Occipital lobe (tissue), 2 donors: ENCODE data around the gene NCK1. TPM values are rescaled to one million over a fixed set of nuclear protein-coding genes. Genes with fewer than 3 reads are reported as not detected.

ENCODE experiments used
- DNase-seq: peaks from one replicate; lab custom pipeline; 2025; lab: John Stamatoyannopoulos, UW
- total RNA-seq: library from RNA; depleted of rRNA; stranded (reverse); fragments of >200 nt; gene quantifications from one replicate; pipeline ENCODE4 v1.2.3, GENCODE V29; 2014

The NCK1 gene
- 40.7 TPM for total RNA-seq

DNA sequence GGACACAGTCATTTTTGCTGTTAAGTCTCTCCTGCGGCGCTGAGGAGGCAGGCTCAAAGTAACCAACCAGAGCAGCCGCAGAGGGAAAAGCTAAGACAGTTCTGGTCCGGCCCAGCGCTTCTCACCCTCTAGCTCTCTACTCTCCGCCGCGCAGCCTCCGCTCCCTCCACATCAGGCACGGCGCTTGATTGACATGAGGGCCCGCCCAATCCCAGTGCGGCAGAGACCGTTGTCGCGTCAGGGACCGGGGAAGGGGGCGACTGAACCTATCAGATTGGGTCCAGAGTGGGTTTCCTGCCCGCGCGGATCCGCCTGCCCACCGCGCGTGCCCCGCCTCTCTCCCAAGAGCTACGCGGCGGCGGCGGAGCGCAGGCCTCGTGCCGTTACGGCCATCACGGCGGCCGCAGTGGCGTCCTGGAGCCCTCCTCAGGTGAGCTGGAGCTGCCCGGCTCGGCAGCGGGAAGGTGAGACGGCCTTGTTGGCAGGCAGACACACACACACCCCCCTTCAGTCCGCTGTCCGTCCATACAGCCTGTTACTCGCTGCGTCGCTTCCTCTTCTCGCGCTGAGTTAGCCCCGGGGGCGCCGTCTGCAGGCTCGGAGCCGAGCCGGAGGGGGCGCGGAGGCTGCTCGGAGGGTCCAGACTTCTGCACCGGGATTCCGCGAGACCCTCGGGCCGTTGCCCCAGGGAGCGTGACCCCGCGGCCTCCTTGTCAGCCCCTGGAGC lies at the start of gene NCK1:
Gene NCK1 (plus strand): TSS at position 319 of the 727 bp plus-strand sequence. CDS start 65,794 bp downstream, outside the sequence.
- peak; percentile 99 for DNase-seq

DNA sequence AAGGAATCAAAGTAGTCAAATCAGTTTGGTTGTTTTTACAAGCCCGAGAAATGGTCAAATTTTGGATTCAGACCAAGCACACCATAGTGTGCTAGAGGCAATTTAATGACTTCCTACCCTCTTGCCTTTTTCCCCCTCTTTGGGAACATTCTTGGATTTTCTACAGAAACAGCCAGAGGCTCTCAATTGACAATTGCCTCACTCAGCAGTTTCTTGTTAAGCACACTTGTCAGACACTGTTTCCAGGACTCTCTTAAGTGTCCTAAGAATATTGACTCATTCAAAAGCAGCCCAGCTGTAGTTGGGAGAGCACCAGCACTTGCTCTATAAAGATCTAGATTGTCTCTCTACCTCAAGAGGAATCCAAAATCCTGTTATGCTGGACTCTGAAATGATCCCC lies 44.6 kb upstream of the NCK1 start:
- DNase-seq = no peak

DNA sequence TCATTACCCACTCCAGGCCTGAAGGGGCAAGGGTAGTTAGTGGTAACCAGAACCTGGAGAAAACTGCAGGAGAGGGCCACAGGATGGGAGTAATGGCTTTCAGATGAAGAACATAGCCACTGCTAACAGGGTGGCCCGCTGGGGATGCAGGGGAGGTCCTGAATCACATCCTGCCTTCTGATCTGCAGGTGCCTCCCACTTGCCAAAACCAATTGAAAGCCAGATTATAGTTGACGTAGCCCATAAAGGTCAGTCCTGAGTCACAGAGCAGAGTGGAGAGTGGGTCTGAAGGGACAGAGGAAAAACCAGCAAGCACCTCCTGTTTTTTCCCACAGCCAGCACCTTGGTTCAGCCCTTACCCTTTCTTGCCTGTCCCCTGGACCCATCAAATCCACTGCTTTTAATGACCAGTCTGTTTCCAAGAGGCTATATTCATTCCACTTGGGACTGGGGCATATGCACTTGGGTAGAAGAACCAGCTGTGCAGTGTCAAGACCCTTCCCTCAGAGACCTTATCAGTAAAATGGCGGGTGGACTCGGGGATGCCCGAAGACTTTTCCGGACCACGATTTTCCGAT lies 43.7 kb upstream of the NCK1 start:
- DNase-seq = no peak

DNA sequence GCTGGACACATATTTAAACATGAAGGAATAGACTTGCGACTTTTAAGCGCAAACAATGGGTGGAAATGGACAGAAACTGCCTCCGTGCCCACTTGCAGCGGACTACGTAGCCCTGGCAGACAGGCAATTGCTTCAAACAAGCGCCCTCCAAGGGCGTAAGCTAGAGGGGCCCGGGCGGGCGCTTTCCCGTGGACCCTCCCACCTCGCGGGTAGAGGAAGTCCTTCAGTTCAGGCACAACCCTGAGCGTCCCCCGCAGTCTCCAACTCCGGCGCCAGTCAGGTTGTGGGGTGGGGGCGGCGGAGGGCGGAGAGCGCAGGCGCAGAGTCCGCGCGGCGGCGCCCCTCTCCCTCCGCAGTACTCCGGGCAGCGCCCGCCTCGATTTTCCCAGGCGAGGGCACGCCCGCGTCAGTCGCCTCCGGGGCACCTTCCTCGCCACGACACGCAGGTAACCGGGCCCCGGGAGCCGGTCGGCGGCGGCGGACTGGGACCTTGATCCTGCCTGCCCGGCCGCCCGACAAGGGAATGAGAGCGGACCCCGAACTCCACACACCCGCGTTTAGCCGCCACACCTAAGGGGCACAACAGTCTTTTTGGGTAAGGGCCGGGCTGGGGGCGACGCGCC lies 43.1 kb upstream of the NCK1 start, which contains the start of gene SLC35G2:
Gene SLC35G2 (plus strand): TSS at position 358 of the 623 bp plus-strand sequence. CDS start 35,335 bp downstream, outside the sequence.
- peak; percentile 51 for DNase-seq

DNA sequence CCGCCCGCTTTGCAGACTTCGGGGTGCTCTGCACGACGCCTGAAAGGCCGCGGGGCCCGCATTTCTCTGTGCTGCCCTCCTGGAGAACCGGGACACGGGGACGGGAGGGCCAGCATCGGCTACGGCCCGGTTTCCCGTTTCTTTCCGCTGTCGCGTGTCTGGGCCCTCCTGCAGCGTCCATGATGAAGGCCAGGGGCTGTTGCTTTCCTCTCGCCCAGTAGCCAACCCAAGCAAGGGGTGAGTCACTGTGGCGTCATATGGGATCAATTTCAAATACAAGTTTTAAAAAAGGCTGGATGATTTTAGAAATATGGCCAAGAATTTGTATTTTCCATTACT lies 42.6 kb upstream of the NCK1 start:
- DNase-seq = peak; percentile 45

DNA sequence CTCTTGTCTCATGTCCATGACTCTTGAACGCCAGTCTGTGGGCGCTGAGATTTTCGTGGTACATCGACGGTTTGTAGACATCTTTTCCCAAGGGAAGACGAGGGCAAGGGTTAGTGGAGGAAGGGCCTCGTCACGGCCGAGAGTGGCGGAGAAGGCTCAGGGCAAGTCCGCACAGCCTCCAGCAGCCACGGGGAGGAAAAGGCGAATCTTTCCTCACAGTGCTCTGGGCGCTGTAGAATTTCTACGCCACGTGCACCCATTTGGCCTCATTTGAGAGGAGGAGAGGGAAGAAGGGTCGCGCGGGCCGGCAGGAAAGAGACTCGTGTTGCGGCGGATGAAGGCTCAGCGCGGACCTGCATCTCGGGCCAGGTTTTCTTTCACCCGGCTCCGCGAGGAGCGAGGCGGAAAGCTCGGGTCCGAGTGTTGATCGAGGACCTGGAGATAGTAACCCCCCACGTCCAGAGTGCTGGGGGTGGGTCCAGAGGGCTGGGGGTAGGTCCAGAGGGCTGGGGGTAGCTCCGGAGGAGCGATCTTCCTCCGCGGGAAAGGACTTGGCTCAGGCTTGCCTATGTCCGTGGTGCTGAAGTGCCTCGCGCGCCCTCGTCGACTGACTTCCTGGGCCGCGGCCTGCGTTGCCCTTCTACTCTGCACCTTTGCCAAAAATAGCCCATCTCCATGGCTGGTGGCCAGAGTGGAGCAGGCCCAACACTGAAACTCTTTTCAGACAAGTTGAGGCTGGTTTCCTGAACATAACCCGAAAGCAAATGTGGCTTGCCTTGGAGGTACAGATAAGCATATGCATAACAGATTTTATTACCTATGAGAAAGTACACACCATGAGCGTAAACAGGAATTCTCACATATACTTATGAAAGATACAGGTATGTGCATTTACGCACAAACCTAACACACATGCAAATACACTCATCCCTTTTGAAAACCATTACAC lies 42.0 kb upstream of the NCK1 start:
- no peak for DNase-seq

DNA sequence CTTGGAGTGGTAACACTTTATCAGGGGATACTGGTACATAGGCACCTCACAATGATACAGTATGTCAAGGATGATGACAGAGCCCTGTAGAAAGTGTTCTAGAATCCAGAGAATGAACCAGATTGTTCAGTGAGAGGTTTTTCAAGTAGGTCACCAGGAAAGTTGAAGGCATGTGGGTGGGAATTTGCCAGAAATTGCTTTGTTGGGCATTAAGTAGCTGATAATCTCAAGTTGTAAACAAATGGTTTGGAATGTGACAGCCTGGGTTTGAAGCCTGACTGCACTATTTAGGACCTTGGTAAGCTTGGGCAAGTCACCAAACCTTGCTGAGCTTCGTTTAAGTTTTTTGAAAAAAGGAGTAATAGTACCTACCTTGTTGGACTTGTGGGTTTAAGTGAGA lies 30.5 kb upstream of the NCK1 start:
- no peak for DNase-seq

DNA sequence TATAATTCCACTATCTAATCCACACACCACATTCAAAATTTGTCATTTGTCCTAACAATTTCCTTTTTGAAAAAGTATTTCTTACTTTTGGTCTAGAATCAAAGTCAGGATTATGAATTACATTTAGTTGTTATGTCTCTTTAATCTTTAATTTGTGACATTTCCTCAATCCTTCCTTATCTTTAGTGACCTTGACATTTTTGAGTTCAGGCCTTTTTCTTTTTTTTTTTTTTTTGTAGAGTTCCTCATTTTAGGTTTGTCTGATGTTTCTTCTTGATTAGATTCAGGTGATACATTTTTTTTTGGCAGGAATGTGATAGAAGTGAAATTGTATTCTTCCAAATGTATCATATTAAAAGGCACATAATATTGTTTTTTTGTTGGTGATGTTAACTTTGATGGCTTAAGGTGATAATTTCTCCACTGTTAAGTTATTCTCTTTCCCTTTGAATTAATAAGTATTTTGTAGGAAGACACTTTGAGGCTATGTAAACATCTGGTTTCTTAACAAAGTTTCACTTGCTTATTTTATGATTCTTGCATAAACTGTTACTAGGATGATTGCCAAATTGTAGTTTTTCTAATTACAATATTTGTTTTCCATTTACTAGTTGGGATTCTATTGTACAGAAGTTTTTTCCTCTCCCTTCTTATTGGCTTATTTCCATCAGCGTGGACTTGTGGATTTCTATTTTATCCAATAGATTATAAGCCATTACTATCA lies 26.8 kb upstream of the NCK1 start:
- DNase-seq = no peak

DNA sequence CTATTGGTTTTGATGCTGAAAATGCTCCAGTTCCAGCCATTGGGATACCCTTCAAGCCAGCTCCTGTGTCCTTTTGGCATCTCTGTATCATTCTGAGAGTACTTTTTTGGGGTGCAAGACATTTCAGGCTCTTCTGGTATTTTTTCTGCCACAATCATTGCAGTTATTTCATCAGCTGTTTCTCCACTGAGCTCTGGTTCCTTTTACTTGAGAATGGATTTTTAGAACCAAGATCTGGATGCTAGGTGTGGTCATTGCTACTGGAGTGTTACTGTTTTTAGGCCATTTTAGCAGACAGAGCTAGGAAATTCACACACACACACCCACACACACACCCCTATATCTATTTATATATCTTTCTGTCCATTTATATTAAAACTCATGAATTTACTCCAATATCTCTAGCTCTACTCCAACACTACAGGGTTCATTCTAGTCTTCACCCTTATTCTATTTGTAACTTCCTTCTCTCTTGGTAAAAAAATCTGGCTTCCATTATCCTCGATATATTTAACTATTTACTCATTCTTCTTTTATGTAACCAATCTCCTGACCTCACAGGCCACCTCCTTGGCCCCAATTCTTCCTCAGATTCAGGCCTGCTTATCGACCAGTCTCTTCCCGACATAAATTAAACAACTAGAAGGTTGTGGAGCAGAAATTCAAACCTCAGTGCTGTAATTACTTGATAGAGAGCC lies 26.0 kb upstream of the NCK1 start:
- no peak for DNase-seq

DNA sequence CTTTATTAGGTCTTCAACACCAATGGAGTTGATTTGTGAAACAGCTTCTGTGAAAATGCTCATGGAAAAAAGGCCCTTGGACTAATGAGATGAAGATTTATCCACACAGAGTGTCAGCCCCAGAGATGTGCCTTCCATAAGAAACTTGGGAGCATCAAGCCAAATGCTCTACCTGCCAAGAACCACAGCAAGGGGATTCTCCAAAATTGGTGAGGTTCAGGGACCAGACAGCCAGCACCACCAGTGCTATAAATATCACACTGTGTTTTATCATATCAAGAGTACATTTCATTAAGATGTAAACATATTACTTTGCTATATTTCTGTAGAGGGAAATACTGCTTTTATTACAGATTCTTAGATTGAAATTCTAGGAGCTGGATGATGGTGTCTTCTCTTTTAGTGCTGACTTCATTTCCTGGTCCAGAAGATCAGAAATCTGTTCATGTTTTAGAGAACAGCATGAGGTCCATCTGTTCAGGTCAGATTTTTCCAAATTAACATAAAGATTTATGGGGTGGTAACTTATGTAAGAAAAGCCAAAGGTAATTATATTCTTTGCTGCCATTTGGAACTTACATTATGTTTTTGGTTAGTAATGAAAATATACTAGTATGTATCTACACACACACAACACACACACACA lies 25.4 kb upstream of the NCK1 start:
- DNase-seq = no peak

DNA sequence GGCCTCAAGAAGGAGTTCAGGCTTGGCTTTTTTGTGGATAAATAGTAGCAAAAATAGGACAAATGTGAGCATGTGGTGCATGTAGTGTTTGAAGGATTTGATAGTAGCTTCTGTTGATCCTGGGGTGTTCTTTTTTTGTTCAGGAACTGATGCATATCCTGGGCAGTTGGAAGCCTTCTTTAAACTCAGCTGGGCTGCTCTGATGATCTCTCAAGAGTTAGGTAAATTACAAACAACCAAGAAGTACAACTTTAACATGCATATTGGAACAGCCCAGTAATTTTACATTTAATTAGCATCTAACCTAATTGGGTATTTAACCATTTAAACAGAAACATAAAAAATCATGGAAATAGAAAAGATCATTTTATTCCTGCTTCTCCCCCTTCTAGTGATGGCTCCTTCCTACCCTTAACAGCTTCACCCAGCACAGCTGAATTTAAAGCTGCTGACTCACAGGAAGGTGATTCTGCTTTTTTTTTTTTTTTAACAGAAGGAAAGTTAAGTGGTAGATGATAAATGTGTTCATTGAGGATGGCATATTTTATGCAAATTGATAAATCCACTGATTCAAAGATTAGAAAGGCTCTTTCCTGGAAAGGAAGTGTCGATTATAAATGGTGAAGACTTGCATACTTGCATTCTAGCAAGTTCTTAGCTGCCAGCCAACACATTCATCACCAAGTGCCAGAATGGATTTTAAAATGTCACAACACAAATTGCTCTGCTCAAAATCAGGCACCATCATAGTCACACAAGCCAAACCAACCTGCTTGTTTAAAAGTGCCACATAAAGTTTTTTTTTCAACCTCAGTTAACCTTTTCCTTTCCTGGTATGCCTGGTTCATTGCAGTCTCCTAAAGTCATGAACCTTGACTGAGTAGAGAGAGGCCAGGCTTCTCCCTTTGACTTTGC lies 23.1 kb upstream of the NCK1 start:
- no peak for DNase-seq

DNA sequence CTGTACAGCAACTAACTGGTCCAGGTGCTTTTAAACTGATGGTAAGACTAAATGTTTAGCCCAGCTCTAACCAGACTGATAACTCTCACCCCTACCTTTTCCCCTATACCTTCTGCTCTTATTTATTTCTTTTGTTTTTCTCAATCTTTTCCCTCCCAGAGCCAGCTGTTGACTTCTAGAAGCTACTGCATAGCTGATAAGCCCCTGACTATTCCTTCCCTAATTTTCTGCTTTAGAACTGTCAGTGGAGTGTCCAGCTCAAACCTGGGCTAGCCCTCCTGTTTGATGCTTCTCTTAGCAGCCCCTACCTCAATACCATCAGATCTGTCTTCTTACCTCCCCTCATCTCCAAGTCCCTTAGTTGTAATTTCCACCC lies 22.5 kb upstream of the NCK1 start:
- DNase-seq = no peak

DNA sequence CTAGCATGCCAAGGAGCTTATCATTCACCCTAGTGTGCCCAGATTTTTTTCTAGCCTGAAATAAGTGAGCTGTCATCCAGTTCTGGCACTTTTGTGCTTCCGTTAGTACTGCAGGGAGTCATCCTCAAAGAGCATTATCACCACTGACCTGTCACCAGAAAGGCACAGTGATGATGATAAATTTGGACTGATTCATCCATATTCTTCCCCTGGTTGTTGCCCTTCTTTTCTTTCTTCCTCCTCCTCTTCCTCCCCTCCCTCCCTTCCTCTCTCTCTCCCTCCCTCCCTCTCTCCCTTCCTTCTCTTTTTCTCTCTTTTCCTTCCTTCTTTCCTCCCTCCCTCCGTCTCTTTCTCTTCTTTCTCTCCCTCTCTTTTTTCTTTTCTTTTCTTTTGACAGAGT lies 21.8 kb upstream of the NCK1 start:
- DNase-seq = no peak

DNA sequence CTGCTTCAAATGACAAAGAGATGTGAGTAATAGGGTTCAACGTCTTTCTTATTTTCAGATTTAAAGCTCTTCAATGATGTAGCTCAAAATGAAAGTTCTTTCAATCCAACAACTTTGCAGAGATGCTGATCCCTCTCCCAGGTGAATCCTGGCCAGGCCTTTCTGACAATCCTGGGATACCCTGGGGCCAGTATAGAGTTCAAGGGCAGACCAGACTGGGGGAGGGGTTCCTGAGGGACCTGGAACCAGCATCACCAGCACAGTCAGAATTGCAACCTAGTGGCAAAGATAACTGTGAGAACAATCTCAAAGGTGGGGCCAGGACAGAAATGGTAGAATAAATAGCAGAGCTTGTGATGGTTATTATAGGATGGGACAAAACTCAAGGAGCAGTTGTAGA lies 19.7 kb upstream of the NCK1 start:
- no peak for DNase-seq

DNA sequence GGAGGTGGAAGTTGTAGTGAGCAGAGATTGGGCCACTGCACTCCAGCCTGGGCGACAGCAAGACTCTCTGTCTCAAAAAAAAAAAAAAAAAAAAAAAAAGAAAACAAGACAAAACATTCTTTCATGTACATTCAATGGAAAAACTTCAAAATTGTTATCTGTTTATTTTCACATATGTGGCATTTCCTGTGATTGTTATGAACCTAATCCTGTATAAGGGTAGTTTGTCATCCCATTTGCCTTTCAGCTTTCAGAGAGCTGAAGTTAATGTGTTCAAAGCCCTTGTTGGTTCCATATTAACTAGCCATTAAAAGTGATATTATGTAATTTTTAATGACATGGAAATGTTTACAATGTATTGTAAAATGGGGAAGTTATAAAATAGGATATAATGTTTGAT lies 17.3 kb upstream of the NCK1 start:
- DNase-seq = no peak

DNA sequence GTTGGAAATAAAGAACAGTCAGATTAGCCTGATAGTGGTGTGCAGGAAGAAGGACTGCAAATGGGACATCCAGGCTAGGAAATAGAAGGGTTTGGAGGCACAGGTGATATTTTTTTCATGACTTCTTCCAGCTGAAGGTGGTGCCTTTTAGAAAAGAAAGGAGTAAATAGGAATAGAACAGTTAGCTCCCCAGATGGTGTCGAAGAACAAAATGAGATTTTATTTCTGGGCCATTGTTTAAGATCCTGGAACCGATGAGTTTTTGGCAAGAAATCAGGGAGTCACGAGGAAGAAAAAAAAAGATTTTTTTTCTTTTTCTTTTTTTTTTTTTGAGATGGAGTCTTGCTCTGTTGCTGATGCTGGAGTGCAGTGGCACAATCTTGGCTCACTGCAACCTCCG lies 9.8 kb upstream of the NCK1 start:
- no peak for DNase-seq

DNA sequence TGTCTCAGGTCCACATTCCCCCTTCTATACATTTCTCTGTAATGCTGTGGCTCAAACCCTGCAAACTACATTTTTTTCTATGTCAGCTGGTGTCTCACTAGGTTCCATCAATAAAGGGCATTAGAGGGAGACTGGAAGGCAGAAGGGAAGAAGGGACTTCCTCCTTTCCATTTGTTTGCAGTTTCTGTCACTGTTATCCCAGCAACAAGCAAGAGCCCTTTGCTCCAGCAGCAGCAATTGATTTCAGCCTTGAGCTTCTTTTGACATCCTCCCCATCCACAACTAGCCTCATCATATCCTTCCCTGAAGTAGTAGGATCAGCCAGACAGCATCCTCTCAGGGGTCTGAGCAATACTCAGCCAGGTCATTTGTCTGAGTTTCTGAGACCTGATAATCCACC lies 5.3 kb upstream of the NCK1 start:
- DNase-seq = no peak

DNA sequence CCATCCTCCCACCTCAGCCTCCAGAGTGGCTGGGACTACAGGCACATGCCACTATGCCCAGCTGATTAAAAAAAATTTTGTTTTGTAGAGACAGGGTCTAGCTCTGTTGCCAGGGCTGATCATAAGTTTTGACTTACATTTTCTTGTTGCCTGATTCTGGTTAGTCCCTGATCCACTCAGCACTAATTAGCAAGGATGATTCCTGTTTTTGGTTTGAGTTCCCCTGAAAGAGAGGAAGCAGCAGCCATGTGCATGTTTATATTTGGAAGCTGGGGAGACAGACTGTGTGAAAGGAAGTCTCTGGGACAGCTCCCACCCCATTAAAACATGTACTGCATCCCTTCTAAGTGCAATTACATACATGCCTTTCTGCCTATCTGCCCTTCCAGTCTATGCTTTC lies 3.6 kb upstream of the NCK1 start:
- no peak for DNase-seq

DNA sequence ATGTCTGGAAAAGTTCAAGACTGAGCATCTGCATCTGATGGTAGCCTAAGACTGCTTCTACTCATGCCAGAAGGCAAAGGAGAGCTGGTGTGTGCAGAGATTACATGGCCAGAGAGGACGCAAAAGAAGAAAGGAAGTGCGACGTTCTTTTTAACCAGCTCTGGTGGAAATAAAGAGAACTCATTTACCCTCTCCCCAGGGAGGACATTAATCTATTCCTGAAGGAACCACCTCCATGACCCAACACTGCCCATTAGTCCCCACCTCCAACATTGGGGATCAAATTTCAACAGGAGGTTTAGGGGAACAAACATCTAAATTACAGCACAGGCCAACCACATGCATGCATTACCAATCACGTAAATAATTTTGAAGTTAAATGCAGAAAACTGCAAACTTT lies 1.5 kb upstream of the NCK1 start:
- DNase-seq = no peak
